ENCODE data around the gene FBXO36. TPM values are rescaled to one million over a fixed set of nuclear protein-coding genes. Genes with fewer than 3 reads are reported as not detected.

Gene FBXO36
- total and polyA plus RNA-seq, 10 of the 15 experiments (the other 5 are each of a cell fraction or from before 2014, with no cell fraction given): 0.79 to 2.7 (median 1.3) TPM

GRCh38 chr2:230011617-230012016 is 89.3 kb downstream of the FBXO36 start:
- Histone ChIP-seq H3K27me3 (replicated peaks in 1 of 2; ENCODE audit: control insufficient read depth in 2 of 2, insufficient read depth in 2 of 2, low read length in 1 of 2) (no peaks in the 10 kb centered on the region), H3K4me2 (ENCODE audit: control insufficient read depth, insufficient read depth) (no peak overlapping the region), H3K9ac (ENCODE audit: control insufficient read depth, insufficient read depth, low read length) (no peak overlapping the region), H2AFZ (ENCODE audit: control insufficient read depth, low read depth, low read length) (no peak overlapping the region), H3K4me1 (ENCODE audit: control insufficient read depth, insufficient read depth, low read length) (no peaks in the 10 kb centered on the region), H3K27ac (ENCODE audit: control insufficient read depth, insufficient read depth) (no peak overlapping the region), H3K9me3 (replicated peaks; ENCODE audit: control insufficient read depth, insufficient read depth, low read length) (no peaks in the 10 kb centered on the region), H3K79me2 (ENCODE audit: control insufficient read depth, insufficient read depth, low read length) (no peaks in the 10 kb centered on the region), H3K36me3 (ENCODE audit: control insufficient read depth in 2 of 2, insufficient read depth in 2 of 2, low read length in 1 of 2) (no peaks in the 10 kb centered on the region), H3K4me3 (no peak overlapping the region), H4K20me1 (ENCODE audit: control insufficient read depth, insufficient read depth) (no peaks in the 10 kb centered on the region)
- FAIRE-seq (no peak), ATAC-seq (no peak), DNase-seq (ENCODE audit: low read depth, low spot score) (no peak)
- ChIA-PET SMC1A (ENCODE audit: uncharacterized antibody, unreplicated experiment) (interaction anchor here (1.2 to 4.9 kb wide), 2 partner anchors 10 to 148 kb away, joined by 3 to 32 read pairs; no protein-coding TSS in a partner anchor), POLR2A (no interaction called here), CTCF (interaction anchor here (1.0 to 1.3 kb wide), 2 partner anchors 141 to 147 kb away, joined by 3 read pairs; no protein-coding TSS in a partner anchor), RAD21 (ENCODE audit: unreplicated experiment) (no interaction called here)
- BruUV-seq (replicated peaks): no TSS peak
- WGBS (ENCODE audit: insufficient coverage, insufficient replicate concordance, low lambda C conversion rate, missing lambda C conversion rate): 100% methylated on average over 1 of the region's 1 CpG
- intact Hi-C loops (cut with micrococcal nuclease; ENCODE audit: unreplicated experiment): no loop called here
- TF ChIP-seq ZNF384 (IDR thresholded peaks at IDR 0.05; ENCODE audit: borderline replicate concordance, low read depth, low read length): no peak
- no peak for TF ChIP-seq EP300 (IDR thresholded peaks at IDR 0.05; ENCODE audit: borderline replicate concordance in 1 of 2, control insufficient read depth in 1 of 2, low read depth in 2 of 2, low read length in 2 of 2)
- TF ChIP-seq SIN3A (IDR thresholded peaks at IDR 0.05; ENCODE audit: low read depth, low read length): no peak
- no peak for TF ChIP-seq JUND (IDR thresholded peaks at IDR 0.05; ENCODE audit: low read depth, low read length)
- TF ChIP-seq, protein P1, sequence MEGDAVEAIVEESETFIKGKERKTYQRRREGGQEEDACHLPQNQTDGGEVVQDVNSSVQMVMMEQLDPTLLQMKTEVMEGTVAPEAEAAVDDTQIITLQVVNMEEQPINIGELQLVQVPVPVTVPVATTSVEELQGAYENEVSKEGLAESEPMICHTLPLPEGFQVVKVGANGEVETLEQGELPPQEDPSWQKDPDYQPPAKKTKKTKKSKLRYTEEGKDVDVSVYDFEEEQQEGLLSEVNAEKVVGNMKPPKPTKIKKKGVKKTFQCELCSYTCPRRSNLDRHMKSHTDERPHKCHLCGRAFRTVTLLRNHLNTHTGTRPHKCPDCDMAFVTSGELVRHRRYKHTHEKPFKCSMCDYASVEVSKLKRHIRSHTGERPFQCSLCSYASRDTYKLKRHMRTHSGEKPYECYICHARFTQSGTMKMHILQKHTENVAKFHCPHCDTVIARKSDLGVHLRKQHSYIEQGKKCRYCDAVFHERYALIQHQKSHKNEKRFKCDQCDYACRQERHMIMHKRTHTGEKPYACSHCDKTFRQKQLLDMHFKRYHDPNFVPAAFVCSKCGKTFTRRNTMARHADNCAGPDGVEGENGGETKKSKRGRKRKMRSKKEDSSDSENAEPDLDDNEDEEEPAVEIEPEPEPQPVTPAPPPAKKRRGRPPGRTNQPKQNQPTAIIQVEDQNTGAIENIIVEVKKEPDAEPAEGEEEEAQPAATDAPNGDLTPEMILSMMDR (IDR thresholded peaks at IDR 0.05 in 2 of 3, conservative IDR thresholded peaks at IDR 0.05 in 1 of 3; ENCODE audit: control insufficient read depth in 2 of 3, extremely low read depth in 1 of 3, insufficient read depth in 1 of 3, low read depth in 3 of 3, low read length in 3 of 3): no peak
- no peak for TF ChIP-seq ZSCAN29 (IDR thresholded peaks at IDR 0.05)
- no peak for TF ChIP-seq BCL11A (IDR thresholded peaks at IDR 0.05; ENCODE audit: low read depth, low read length)
- no peak for TF ChIP-seq SRF (IDR thresholded peaks at IDR 0.05; ENCODE audit: low read depth in 2 of 2, low read length in 2 of 2)
- no peak for TF ChIP-seq CREB1 (IDR thresholded peaks at IDR 0.05; ENCODE audit: low read depth)
- no peak for TF ChIP-seq ASH2L (IDR thresholded peaks at IDR 0.05; ENCODE audit: borderline replicate concordance, low read depth)
- in situ Hi-C loops (cut with MboI): no loop called here

All from GM12878 (cell line).